HFFc6 (cell line): ENCODE measurements around the gene NUP50. TPM values are rescaled to one million over a fixed set of nuclear protein-coding genes. Genes with fewer than 3 reads are reported as not detected.

ENCODE experiments used
- DNase-seq: peaks from one replicate; pipeline ENCODE4 v3.0.0-alpha.2; 2018
- H3K27ac Mint-ChIP-seq: 2 replicates; pipeline ENCODE4 v1.8.0; 2020; ENCODE audit warnings: mild to moderate bottlenecking, mixed read lengths
- H3K27me3 Mint-ChIP-seq: 2 replicates; pipeline ENCODE4 v1.8.0; 2021; ENCODE audit warnings: mild to moderate bottlenecking, moderate library complexity, mixed read lengths; ENCODE audit not compliant: insufficient read depth
- H3K36me3 Mint-ChIP-seq: 2 replicates; pipeline ENCODE4 v1.8.0; 2021; ENCODE audit warnings: low read depth, mixed read lengths
- H3K4me1 Mint-ChIP-seq: 2 replicates; pipeline ENCODE4 v1.8.0; 2020; ENCODE audit warnings: low read depth, mixed read lengths
- H3K4me3 Mint-ChIP-seq: 2 replicates; pipeline ENCODE4 v1.8.0; 2020; ENCODE audit warnings: mild to moderate bottlenecking, moderate library complexity, mixed read lengths
- H3K9me3 Mint-ChIP-seq: 2 replicates; pipeline ENCODE4 v1.8.0; 2020; ENCODE audit warnings: mild to moderate bottlenecking, mixed read lengths
- CTCF ChIP-seq: fragments of 200-600 bp; sonication (generic); IDR thresholded peaks from 2 replicates; pipeline ENCODE4 v1.5.0; 2021; ENCODE audit warnings: antibody characterized with exemption, mild to moderate bottlenecking
- total RNA-seq, 6 experiments: library from RNA; stranded (reverse); fragmentation: NEBNext Ultra II Directional; extraction: Animal tissue kit (Norgen Biotek cat#: 25700); gene quantifications; 2 replicates in 1 of 6; 3 replicates in 5 of 6; pipeline ENCODE4 v1.2.3, GENCODE V29; 2021

NUP50 gene
- total RNA-seq, 6 experiments from 2014 or later = 44.3 to 63.0 (median 56.6) TPM

- H3K4me3 Mint-ChIP-seq = no peak overlapping the region
- peaks cover 21% of the 10 kb centered on the region for H3K36me3 Mint-ChIP-seq
- H3K27me3 Mint-ChIP-seq = peaks cover 2% of the 10 kb centered on the region; the same call in 1 of the 2 replicates
- H3K27ac Mint-ChIP-seq = no peak overlapping the region
- no peak for TF ChIP-seq CTCF
- peaks cover 9% of the 10 kb centered on the region; the same call in 1 of the 2 replicates for H3K9me3 Mint-ChIP-seq
- DNase-seq = no peak
- H3K4me1 Mint-ChIP-seq = no peaks in the 10 kb centered on the region
These were observed 27.1 kb upstream of the NUP50 start for GRCh38 chr22:45136594-45136993.

GRCh38 chr22:45139693-45140092 is 24.0 kb upstream of the NUP50 start:
- H3K36me3 Mint-ChIP-seq = peaks cover 8% of the 10 kb centered on the region
- no peak for DNase-seq
- no peak for TF ChIP-seq CTCF
- peaks cover 5% of the 10 kb centered on the region; the same call in 1 of the 2 replicates for H3K9me3 Mint-ChIP-seq
- H3K4me1 Mint-ChIP-seq = no peaks in the 10 kb centered on the region
- H3K27ac Mint-ChIP-seq = no peak overlapping the region
- no peak overlapping the region for H3K4me3 Mint-ChIP-seq
- H3K27me3 Mint-ChIP-seq = no peaks in the 10 kb centered on the region

- 0 out of 2 replicates have a peak, but pooled peaks cover 4% of the 10 kb centered on the region for H3K9me3 Mint-ChIP-seq
These were observed 21.3 kb upstream of the NUP50 start for GRCh38 chr22:45142376-45142775.

GRCh38 chr22:45144916-45145315 is 18.8 kb upstream of the NUP50 start:
- Mint-ChIP-seq H3K4me1 (peaks cover 7% of the 10 kb centered on the region), H3K9me3 (0 out of 2 replicates have a peak, but pooled peaks cover 4% of the 10 kb centered on the region), H3K36me3 (peaks cover 12% of the 10 kb centered on the region), H3K4me3 (no peak overlapping the region), H3K27me3 (peaks cover 2% of the 10 kb centered on the region; the same call in 1 of the 2 replicates), H3K27ac (no peak overlapping the region)
- no peak for DNase-seq
- no peak for TF ChIP-seq CTCF

More at GRCh38 chr22:45142376-45142775, 21.3 kb upstream of the NUP50 start:
- H3K4me1 Mint-ChIP-seq = no peaks in the 10 kb centered on the region
- H3K27me3 Mint-ChIP-seq = peaks cover 2% of the 10 kb centered on the region; the same call in 1 of the 2 replicates
- H3K36me3 Mint-ChIP-seq = peaks cover 5% of the 10 kb centered on the region; the same call in 1 of the 2 replicates
- no peak for TF ChIP-seq CTCF
- H3K4me3 Mint-ChIP-seq = no peak overlapping the region
- H3K27ac Mint-ChIP-seq = no peak overlapping the region
- DNase-seq = no peak

- no peak for TF ChIP-seq CTCF
- Mint-ChIP-seq H3K27ac (no peak overlapping the region), H3K9me3 (no peaks in the 10 kb centered on the region)
These were observed 14.1 kb upstream of the NUP50 start for GRCh38 chr22:45149671-45150070.

GRCh38 chr22:45150139-45150538 is 13.6 kb upstream of the NUP50 start:
- peak overlapping the region; percentile 65 for H3K27ac Mint-ChIP-seq
- DNase-seq = no peak
- H3K27me3 Mint-ChIP-seq = peaks cover 2% of the 10 kb centered on the region
- peaks cover 33% of the 10 kb centered on the region for H3K4me1 Mint-ChIP-seq
- H3K36me3 Mint-ChIP-seq = peaks cover 22% of the 10 kb centered on the region
- H3K4me3 Mint-ChIP-seq = no peak overlapping the region; the same call in 1 of the 2 replicates
- no peaks in the 10 kb centered on the region for H3K9me3 Mint-ChIP-seq
- TF ChIP-seq CTCF = no peak

More at GRCh38 chr22:45149671-45150070, 14.1 kb upstream of the NUP50 start:
- H3K36me3 Mint-ChIP-seq = peaks cover 22% of the 10 kb centered on the region
- H3K4me3 Mint-ChIP-seq = no peak overlapping the region
- peak; percentile 27 for DNase-seq
- peaks cover 5% of the 10 kb centered on the region for H3K27me3 Mint-ChIP-seq
- peaks cover 28% of the 10 kb centered on the region for H3K4me1 Mint-ChIP-seq
